ENCODE measurements around the gene ZNF346. TPM values are rescaled to one million over a fixed set of nuclear protein-coding genes. Genes with fewer than 3 reads are reported as not detected.

ZNF346 gene
- total RNA-seq, 4 donors from 2014 or later, result 5.2 to 8.0 (median 6.8) TPM

GRCh38 chr5:177010153-177010552, 12.3 kb upstream of the ZNF346 start:
- no peak overlapping the region for H3K27ac ChIP-seq
- no peak for TF ChIP-seq POLR2A (IDR thresholded peaks at IDR 0.05)
- no peak for TF ChIP-seq CTCF (IDR thresholded peaks at IDR 0.05 in 4 of 5, conservative IDR thresholded peaks at IDR 0.05 in 1 of 5)
- in situ Hi-C loops (cut with MboI; ENCODE audit: low sequenced_read_pairs in 4 of 4), result loop anchor here in 1 of 4 donors (25.0 kb wide), 1 partner anchor 473 kb away; the partner anchor contains the start of genes CDHR2 and RNF44
- no peaks in the 10 kb centered on the region for H3K27me3 ChIP-seq
- ATAC-seq (no peak), DNase-seq (no peak)
- intact Hi-C loops (cut with DNase I; ENCODE audit: low total_unique reads), result no loop called here
- H3K36me3 ChIP-seq, result no peaks in the 10 kb centered on the region
- peaks cover 8 to 13% of the 10 kb centered on the region in 2 donors for H3K4me1 ChIP-seq
- no peak overlapping the region for H3K4me3 ChIP-seq
- H3K9me3 ChIP-seq, result no peaks in the 10 kb centered on the region

- no peak overlapping the region for H3K27ac ChIP-seq
- H3K4me1 ChIP-seq, result peaks cover 5 to 8% of the 10 kb centered on the region in 2 donors
- no peak for DNase-seq
- TF ChIP-seq CTCF (IDR thresholded peaks at IDR 0.05 in 4 of 5, conservative IDR thresholded peaks at IDR 0.05 in 1 of 5) (no peak), POLR2A (IDR thresholded peaks at IDR 0.05) (no peak)
- H3K27me3 ChIP-seq, result no peaks in the 10 kb centered on the region
- no peak for ATAC-seq
- H3K9me3 ChIP-seq, result no peaks in the 10 kb centered on the region
- intact Hi-C loops (cut with DNase I; ENCODE audit: low total_unique reads), result no loop called here
- H3K36me3 ChIP-seq, result no peaks in the 10 kb centered on the region
- H3K4me3 ChIP-seq, result no peak overlapping the region
- in situ Hi-C loops (cut with MboI; ENCODE audit: low sequenced_read_pairs in 4 of 4), result loop anchor here in 1 of 4 donors (25.0 kb wide), 1 partner anchor 478 kb away; the partner anchor contains the start of genes CDHR2 and RNF44
These were observed 7.3 kb upstream of the ZNF346 start for GRCh38 chr5:177015156-177015555.

- DNase-seq, result no peak
- intact Hi-C loops (cut with DNase I; ENCODE audit: low total_unique reads), result no loop called here
- in situ Hi-C loops (cut with MboI; ENCODE audit: low sequenced_read_pairs in 4 of 4), result loop anchor here in 1 of 4 donors (25.0 kb wide), 1 partner anchor 481 kb away; the partner anchor contains the start of genes CDHR2 and RNF44
- Histone ChIP-seq H3K9me3 (no peaks in the 10 kb centered on the region), H3K36me3 (no peaks in the 10 kb centered on the region), H3K27ac (no peak overlapping the region), H3K4me3 (no peak overlapping the region), H3K27me3 (no peaks in the 10 kb centered on the region), H3K4me1 (peaks cover 12 to 19% of the 10 kb centered on the region in 2 donors)
- ATAC-seq, result no peak
- TF ChIP-seq CTCF (IDR thresholded peaks at IDR 0.05 in 4 of 5, conservative IDR thresholded peaks at IDR 0.05 in 1 of 5) (no peak), POLR2A (IDR thresholded peaks at IDR 0.05) (no peak)
These were observed 4.2 kb upstream of the ZNF346 start for GRCh38 chr5:177018341-177018740.

- no peak overlapping the region for H3K4me3 ChIP-seq
- H3K36me3 ChIP-seq, result no peaks in the 10 kb centered on the region
- DNase-seq (no peak), ATAC-seq (no peak)
- no peaks in the 10 kb centered on the region for H3K27me3 ChIP-seq
- no peak overlapping the region for H3K27ac ChIP-seq
- no peaks in the 10 kb centered on the region for H3K9me3 ChIP-seq
- in situ Hi-C loops (cut with MboI; ENCODE audit: low sequenced_read_pairs in 4 of 4) (loop anchor here in 1 of 4 donors (25.0 kb wide), 1 partner anchor 483 kb away; the partner anchor contains the start of genes CDHR2 and RNF44), intact Hi-C loops (cut with DNase I; ENCODE audit: low total_unique reads) (loop anchor here (10.0 kb wide), 1 partner anchor 635 kb away; the partner anchor contains the start of genes HIGD2A and NOP16)
- peaks cover 17 to 18% of the 10 kb centered on the region in 2 donors for H3K4me1 ChIP-seq
- TF ChIP-seq POLR2A (IDR thresholded peaks at IDR 0.05) (no peak), CTCF (IDR thresholded peaks at IDR 0.05 in 4 of 5, conservative IDR thresholded peaks at IDR 0.05 in 1 of 5) (no peak)
These were observed 2.5 kb upstream of the ZNF346 start for GRCh38 chr5:177020033-177020432.

Data from gastrocnemius medialis (tissue), 4 donors.